Right lobe of liver (tissue), 6 donors: ENCODE measurements around the gene PLEKHF1. TPM values are rescaled to one million over a fixed set of nuclear protein-coding genes. Genes with fewer than 3 reads are reported as not detected.

Source experiments
- ATAC-seq, 4 donors: fragments of 200-7000 bp; cut with Tn5 transposase; one replicate each; pipeline ENCODE4 v1.9.1; 2020; ENCODE audit warnings: mild to moderate bottlenecking in 4 of 4, moderate library complexity in 4 of 4
- DNase-seq, 3 donors: peaks; one replicate each; pipeline ENCODE4 v3.0.0-alpha.2; 2020
- H3K27ac ChIP-seq, 3 donors: fragments of 200-600 bp; one replicate each; pipeline ENCODE4 v1.8.0; 2022
- H3K27me3 ChIP-seq, 2 donors: fragments of 200-600 bp; one replicate each; pipeline ENCODE4 v1.8.0; 2022
- H3K36me3 ChIP-seq, 4 donors: fragments of 200-600 bp; sonication (generic) in 1 of 4; one replicate each; pipeline versions ENCODE4 v1.5.1 to v1.8.0; 2017 to 2022; ENCODE audit warnings: control low read depth in 1 of 4
- H3K4me1 ChIP-seq, 4 donors: fragments of 200-600 bp; sonication (generic) in 1 of 4; one replicate each; pipeline versions ENCODE4 v1.5.1 to v1.8.0; 2017 to 2022; ENCODE audit warnings: control low read depth in 1 of 4
- H3K4me3 ChIP-seq, 3 donors: fragments of 200-600 bp; one replicate each; pipeline ENCODE4 v1.8.0; 2022
- H3K9me3 ChIP-seq, 4 donors: fragments of 200-600 bp; sonication (generic) in 1 of 4; one replicate each; pipeline versions ENCODE4 v1.5.1 to v1.8.0; 2017 to 2022; ENCODE audit warnings: control low read depth in 1 of 4
- CTCF ChIP-seq, 4 donors: fragments of 200-600 bp in 3 of 4; fragments of 450-650 bp in 1 of 4; IDR thresholded peaks; one replicate each; pipeline versions ENCODE4 v1.5.1 to v1.8.0; 2016 to 2022; ENCODE audit warnings: antibody characterized with exemption in 4 of 4, mild to moderate bottlenecking in 2 of 4
- POLR2A ChIP-seq: fragments of 450-650 bp; IDR thresholded peaks from one replicate; pipeline ENCODE4 v1.6.1; 2017; ENCODE audit warnings: antibody characterized with exemption, mild to moderate bottlenecking
- WGBS: methylation state at CpG from one replicate; pipeline ENCODE4 v1.1.6; 2018; ENCODE audit warnings: low coverage, low lambda C conversion rate; ENCODE audit not compliant: insufficient coverage; ENCODE audit errors: missing lambda C conversion rate; 5-methylcytosine and 5-hydroxymethylcytosine counted together
- intact Hi-C, 2 donors: fragments of 100-400 bp; cut with DNase I; formaldehyde crosslinking; loops; one replicate each; pipeline versions ENCODE4 v1.11.2 to v1.14.1; 2022
- total RNA-seq, 6 experiments: library from RNA; depleted of rRNA in 2 of 6; stranded (reverse); fragments of >200 nt in 2 of 6; fragmentation: NEBNext Ultra II Directional in 3 of 6; extraction: Animal tissue kit (Norgen Biotek cat#: 25700) in 3 of 6; gene quantifications; one replicate each; pipeline versions ENCODE4 v1.1.0 to v1.2.4, GENCODE V29; 2016 to 2023
- donor health status: DM: no; HTN: yes; CAD: no.
- donor health status: DM: no; HTN: no; CAD: no.
- donor health status: DM: no; HTN: no; CAD: no.
- donor health status: DM: no; HTN: yes; CAD: no.
- donor health status: DM: no; HTN: yes; CAD: no.

The PLEKHF1 gene
- total RNA-seq, 6 experiments from 2014 or later, result 5.6 to 13.8 (median 9.8) TPM

- Histone ChIP-seq H3K9me3 (no peaks in the 10 kb centered on the region), H3K27me3 (no peaks in the 10 kb centered on the region), H3K36me3 (peaks cover 0 to 18% (median 9%) of the 10 kb centered on the region in 4 donors), H3K27ac (peak overlapping the region in 2 of 3 donors; percentile 34 to 60), H3K4me3 (no peak overlapping the region), H3K4me1 (peaks cover 0 to 83% (median 34%) of the 10 kb centered on the region in 4 donors)
- DNase-seq (peak in 1 of 3 donors; percentile 42), ATAC-seq (no peak)
- TF ChIP-seq CTCF (IDR thresholded peaks at IDR 0.05) (no peak), POLR2A (no peak)
- 76% methylated on average over 5 of the region's 8 CpGs for WGBS
- intact Hi-C loops, result loop anchor here (10.0 kb wide), 1 partner anchor 58 kb away; no protein-coding TSS in a partner anchor
Observed at GRCh38 chr19:29672319-29672932, 7.2 kb downstream of the PLEKHF1 start.

GRCh38 chr19:29672933-29673336, 7.7 kb downstream of the PLEKHF1 start:
- WGBS, result 100% methylated on average over 1 of the region's 11 CpGs
- no peak for ATAC-seq
- DNase-seq, result no peak
- Histone ChIP-seq H3K27ac (peak overlapping the region in 1 of 3 donors; percentile 60), H3K4me3 (no peak overlapping the region), H3K36me3 (peaks cover 0 to 18% (median 9%) of the 10 kb centered on the region in 4 donors), H3K27me3 (no peaks in the 10 kb centered on the region), H3K4me1 (peaks cover 0 to 85% (median 35%) of the 10 kb centered on the region in 4 donors), H3K9me3 (no peaks in the 10 kb centered on the region)
- TF ChIP-seq POLR2A, result no peak
- TF ChIP-seq CTCF (IDR thresholded peaks at IDR 0.05), result no peak
- intact Hi-C loops, result loop anchor here (10.0 kb wide), 1 partner anchor 58 kb away; no protein-coding TSS in a partner anchor

- Histone ChIP-seq H3K9me3 (no peaks in the 10 kb centered on the region), H3K36me3 (peaks cover 0 to 18% (median 9%) of the 10 kb centered on the region in 4 donors), H3K4me1 (peaks cover 0 to 85% (median 38%) of the 10 kb centered on the region in 4 donors), H3K27ac (peak overlapping the region in 1 of 3 donors; percentile 80), H3K4me3 (no peak overlapping the region), H3K27me3 (no peaks in the 10 kb centered on the region)
- no peak for TF ChIP-seq POLR2A
- no peak for TF ChIP-seq CTCF (IDR thresholded peaks at IDR 0.05)
- no peak for ATAC-seq
- DNase-seq, result peak in 2 of 3 donors; percentile 39 to 53
- intact Hi-C loops, result loop anchor here (10.0 kb wide), 1 partner anchor 59 kb away; no protein-coding TSS in a partner anchor
- 46% methylated on average over 6 of the region's 57 CpGs for WGBS
Observed at GRCh38 chr19:29673451-29674371, 8.4 kb downstream of the PLEKHF1 start.

- H3K9me3 ChIP-seq, result no peaks in the 10 kb centered on the region
- no peak overlapping the region for H3K4me3 ChIP-seq
- H3K27me3 ChIP-seq, result no peaks in the 10 kb centered on the region
- peaks cover 0 to 18% (median 9%) of the 10 kb centered on the region in 4 donors for H3K36me3 ChIP-seq
- TF ChIP-seq CTCF (IDR thresholded peaks at IDR 0.05) (no peak), POLR2A (no peak)
- intact Hi-C loops, result loop anchor here (10.0 kb wide), 1 partner anchor 60 kb away; no protein-coding TSS in a partner anchor
- ATAC-seq (no peak), DNase-seq (peak in 1 of 3 donors; percentile 40)
- WGBS, result no CpG with 5 or more reads among the region's 34 CpGs
- peaks cover 0 to 90% (median 43%) of the 10 kb centered on the region in 4 donors for H3K4me1 ChIP-seq
- H3K27ac ChIP-seq, result peak overlapping the region in 2 of 3 donors; percentile 61 to 80
Observed at GRCh38 chr19:29674374-29675119, 9.3 kb downstream of the PLEKHF1 start.
